GM12874 (cell line): Measurements from ENCODE around the gene LINS1.

Experiments
- CTCF ChIP-seq: IDR thresholded peaks from 2 replicates; pipeline ENCODE4 v1.5.1; 2011; ENCODE audit warnings: low read depth, mild to moderate bottlenecking, control low read depth, low read length, moderate library complexity; ENCODE audit not compliant: insufficient read depth

The LINS1 gene

GRCh38 chr15:100559330-100559729 lies 42.7 kb downstream of the LINS1 start:
- TF ChIP-seq CTCF: no peak

- TF ChIP-seq CTCF: no peak
Observed at GRCh38 chr15:100558771-100559254, 43.2 kb downstream of the LINS1 start.

- TF ChIP-seq CTCF: no peak
Observed at GRCh38 chr15:100553468-100553867, 48.5 kb downstream of the LINS1 start.

- no peak for TF ChIP-seq CTCF
Observed at GRCh38 chr15:100547961-100548360, 54.0 kb downstream of the LINS1 start.

- TF ChIP-seq CTCF: no peak
Observed at GRCh38 chr15:100544946-100545345, 57.0 kb downstream of the LINS1 start.

GRCh38 chr15:100544338-100544841 lies 57.6 kb downstream of the LINS1 start:
- TF ChIP-seq CTCF: no peak

- no peak for TF ChIP-seq CTCF
Observed at GRCh38 chr15:100542290-100542689, 59.7 kb downstream of the LINS1 start.
